Type B pancreatic cell (in vitro differentiated cells): Measurements from ENCODE around the gene CSNK2A1. TPM values are rescaled to one million over a fixed set of nuclear protein-coding genes. Genes with fewer than 3 reads are reported as not detected.

Experiments used
- DNase-seq: peaks from one replicate; pipeline ENCODE4 v3.0.0; 2021; ENCODE audit warnings: mixed read lengths; ENCODE audit not compliant: unreplicated experiment; ENCODE audit errors: extremely low spot score
- H3K27ac Mint-ChIP-seq: 2 replicates; pipeline ENCODE4 v1.8.0; 2021; ENCODE audit warnings: mild to moderate bottlenecking, mixed read lengths
- H3K27me3 Mint-ChIP-seq: 2 replicates; pipeline ENCODE4 v1.8.0; 2021; ENCODE audit warnings: mixed read lengths
- H3K36me3 Mint-ChIP-seq: 2 replicates; pipeline ENCODE4 v1.8.0; 2021; ENCODE audit warnings: mixed read lengths
- H3K4me1 Mint-ChIP-seq: one replicate; pipeline ENCODE4 v1.8.0; 2021; ENCODE audit warnings: mixed read lengths; ENCODE audit not compliant: unreplicated experiment
- H3K4me3 Mint-ChIP-seq: 2 replicates; pipeline ENCODE4 v1.8.0; 2021; ENCODE audit warnings: mild to moderate bottlenecking, mixed read lengths
- H3K9me3 Mint-ChIP-seq: 2 replicates; pipeline ENCODE4 v1.8.0; 2021; ENCODE audit warnings: mixed read lengths
- total RNA-seq: library from RNA; stranded (reverse); gene quantifications from 2 replicates; pipeline ENCODE4 v1.2.1, GENCODE V29; 2021; ENCODE audit warnings: low replicate concordance
- TF ChIP-seq, protein P1 (sequence below): fragments of 200-600 bp; sonication (generic); conservative IDR thresholded peaks from 2 replicates; pipeline ENCODE4 v1.5.0; 2021; ENCODE audit warnings: antibody characterized with exemption, mild to moderate bottlenecking

Gene CSNK2A1
- total RNA-seq, 1 donor from 2014 or later, result 151 TPM

DNA sequence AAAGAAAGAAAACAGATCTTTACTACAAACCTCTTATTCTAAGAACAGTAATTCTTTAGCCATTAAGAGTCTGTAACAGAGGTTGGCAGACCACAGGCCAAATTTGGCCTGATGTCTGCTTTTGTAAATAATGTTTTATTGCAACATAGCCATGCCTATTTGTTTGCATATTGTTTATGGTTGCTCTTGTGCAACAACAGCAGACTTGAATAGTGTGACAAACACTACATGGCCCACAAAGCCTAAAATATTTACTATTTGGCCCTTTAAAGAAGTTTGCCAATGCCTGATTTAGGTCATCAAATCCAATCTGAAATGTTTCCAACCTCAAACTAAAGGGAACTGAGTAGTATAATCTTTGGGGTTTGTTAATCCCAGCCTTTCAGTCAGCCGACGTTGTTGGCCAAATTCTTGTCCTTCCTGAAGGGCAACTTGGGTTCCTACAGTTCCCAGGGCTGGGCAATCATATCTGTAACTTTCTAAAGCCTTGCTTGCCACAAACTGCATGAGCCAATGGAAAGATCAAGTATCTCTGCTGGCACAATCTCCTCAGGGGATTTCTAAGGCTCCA, 47.4 kb downstream of the CSNK2A1 start:
- Mint-ChIP-seq H3K27ac (peak overlapping the region; percentile 2), H3K36me3 (peaks cover 33% of the 10 kb centered on the region), H3K4me3 (no peak overlapping the region), H3K9me3 (no peaks in the 10 kb centered on the region), H3K27me3 (no peaks in the 10 kb centered on the region), H3K4me1 (no peaks in the 10 kb centered on the region)
- TF ChIP-seq, protein P1, sequence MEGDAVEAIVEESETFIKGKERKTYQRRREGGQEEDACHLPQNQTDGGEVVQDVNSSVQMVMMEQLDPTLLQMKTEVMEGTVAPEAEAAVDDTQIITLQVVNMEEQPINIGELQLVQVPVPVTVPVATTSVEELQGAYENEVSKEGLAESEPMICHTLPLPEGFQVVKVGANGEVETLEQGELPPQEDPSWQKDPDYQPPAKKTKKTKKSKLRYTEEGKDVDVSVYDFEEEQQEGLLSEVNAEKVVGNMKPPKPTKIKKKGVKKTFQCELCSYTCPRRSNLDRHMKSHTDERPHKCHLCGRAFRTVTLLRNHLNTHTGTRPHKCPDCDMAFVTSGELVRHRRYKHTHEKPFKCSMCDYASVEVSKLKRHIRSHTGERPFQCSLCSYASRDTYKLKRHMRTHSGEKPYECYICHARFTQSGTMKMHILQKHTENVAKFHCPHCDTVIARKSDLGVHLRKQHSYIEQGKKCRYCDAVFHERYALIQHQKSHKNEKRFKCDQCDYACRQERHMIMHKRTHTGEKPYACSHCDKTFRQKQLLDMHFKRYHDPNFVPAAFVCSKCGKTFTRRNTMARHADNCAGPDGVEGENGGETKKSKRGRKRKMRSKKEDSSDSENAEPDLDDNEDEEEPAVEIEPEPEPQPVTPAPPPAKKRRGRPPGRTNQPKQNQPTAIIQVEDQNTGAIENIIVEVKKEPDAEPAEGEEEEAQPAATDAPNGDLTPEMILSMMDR, result no peak
- DNase-seq, result no peak

DNA sequence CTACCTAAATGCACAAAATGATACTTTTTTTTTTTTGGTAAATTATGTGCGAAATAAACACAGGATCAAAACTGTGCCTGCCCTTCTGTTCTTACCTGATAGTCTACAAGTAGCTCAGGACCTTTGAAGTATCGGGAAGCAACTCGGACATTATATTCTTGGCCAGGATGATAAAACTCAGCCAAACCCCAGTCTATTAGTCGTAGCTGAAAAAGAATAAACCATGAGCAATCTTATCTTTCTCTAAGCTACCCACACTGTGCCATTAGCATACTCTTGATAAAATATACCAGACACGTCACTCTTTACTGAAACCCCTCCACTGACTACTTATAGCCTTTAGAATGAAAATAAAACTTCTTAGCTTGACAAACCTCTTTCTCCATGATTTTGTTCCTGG, 51.4 kb downstream of the CSNK2A1 start:
- H3K4me3 Mint-ChIP-seq, result no peak overlapping the region
- TF ChIP-seq, protein P1, result no peak
- no peaks in the 10 kb centered on the region for H3K9me3 Mint-ChIP-seq
- peaks cover 33% of the 10 kb centered on the region for H3K36me3 Mint-ChIP-seq
- no peak for DNase-seq
- no peaks in the 10 kb centered on the region for H3K4me1 Mint-ChIP-seq
- no peaks in the 10 kb centered on the region for H3K27me3 Mint-ChIP-seq
- no peak overlapping the region for H3K27ac Mint-ChIP-seq

DNA sequence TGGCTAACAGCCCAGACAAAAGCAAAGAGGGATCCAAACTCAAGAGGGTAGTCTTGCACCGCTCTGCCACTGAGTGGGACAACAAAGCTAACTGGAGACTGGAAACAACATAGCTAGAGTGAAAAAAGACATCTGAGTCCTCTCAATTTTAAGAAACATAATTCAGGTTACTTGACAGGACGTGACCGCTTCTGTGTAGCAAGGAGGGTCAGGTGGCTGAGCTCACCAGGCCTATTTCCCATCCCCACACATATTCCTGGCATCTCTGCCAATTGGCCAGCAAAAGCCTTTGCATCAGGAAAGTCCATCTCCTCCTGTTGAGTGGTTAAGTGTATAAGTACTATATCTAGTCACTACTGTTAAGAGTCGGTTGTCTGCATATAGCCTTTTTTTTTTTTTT, 55.9 kb downstream of the CSNK2A1 start:
- no peaks in the 10 kb centered on the region for H3K9me3 Mint-ChIP-seq
- no peak for DNase-seq
- H3K36me3 Mint-ChIP-seq, result peaks cover 38% of the 10 kb centered on the region
- H3K27ac Mint-ChIP-seq, result no peak overlapping the region
- no peaks in the 10 kb centered on the region for H3K4me1 Mint-ChIP-seq
- H3K4me3 Mint-ChIP-seq, result no peak overlapping the region
- TF ChIP-seq, protein P1, result no peak
- H3K27me3 Mint-ChIP-seq, result no peaks in the 10 kb centered on the region

DNA sequence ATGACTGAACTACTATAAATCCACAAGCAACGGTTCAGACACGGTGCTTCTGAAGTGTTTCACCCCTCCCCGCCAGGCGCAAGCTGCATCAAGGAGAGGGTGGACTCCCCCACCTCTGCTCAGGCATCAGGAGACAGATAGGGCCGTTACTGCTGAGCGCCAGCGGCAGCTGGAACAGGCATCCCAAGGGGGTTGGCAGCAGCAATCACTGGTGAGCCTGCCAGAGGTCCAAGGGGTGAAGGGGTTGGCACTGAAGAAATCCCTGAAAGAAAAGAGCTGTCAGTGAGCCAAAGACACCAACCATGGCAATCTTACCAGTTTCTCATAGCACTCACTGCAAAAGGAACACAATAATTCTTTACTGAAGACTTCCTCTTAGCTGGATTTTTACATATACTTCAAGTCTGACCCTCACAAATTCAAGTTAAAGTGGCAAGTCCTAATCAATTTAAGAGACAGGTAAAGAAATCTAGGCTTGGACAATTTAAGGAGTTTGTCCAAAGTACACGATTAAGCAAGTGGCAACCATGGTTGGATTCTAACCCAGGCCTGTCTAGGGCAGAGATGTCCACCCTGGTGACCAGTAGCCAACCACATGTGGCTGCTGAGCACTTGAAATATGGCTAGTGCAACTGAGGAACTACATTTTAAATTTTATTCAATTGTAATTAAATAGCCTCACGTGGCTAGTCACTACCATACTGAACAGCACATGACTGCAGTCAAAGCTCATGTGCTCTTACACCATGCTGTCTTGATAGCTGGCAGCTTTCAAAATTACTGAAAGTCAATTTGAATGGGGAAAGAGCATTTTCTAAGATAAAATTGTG, 59.6 kb downstream of the CSNK2A1 start:
- Mint-ChIP-seq H3K4me3 (no peak overlapping the region), H3K36me3 (peaks cover 41% of the 10 kb centered on the region), H3K27me3 (no peaks in the 10 kb centered on the region), H3K4me1 (peaks cover 2% of the 10 kb centered on the region), H3K27ac (no peak overlapping the region), H3K9me3 (no peaks in the 10 kb centered on the region)
- TF ChIP-seq, protein P1, result no peak
- DNase-seq, result no peak

DNA sequence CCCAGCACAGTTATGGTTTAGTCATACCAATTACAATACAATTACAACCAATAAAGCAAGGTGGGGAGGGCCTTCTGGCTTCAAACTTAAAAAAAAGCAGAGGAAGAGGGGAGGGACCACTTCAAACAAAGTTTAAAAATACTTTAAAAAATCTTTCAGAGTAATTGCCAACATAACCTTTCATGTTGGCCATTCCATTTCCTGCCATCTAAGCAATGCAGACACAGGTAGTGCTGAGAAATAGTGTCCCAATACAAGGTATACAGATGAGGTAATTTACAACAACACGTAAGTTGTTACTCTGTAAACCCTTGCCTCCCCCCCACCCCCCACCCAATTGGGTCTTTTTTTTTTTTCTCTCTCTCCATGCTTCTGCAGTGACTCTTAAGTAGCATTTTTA, 62.4 kb downstream of the CSNK2A1 start:
- H3K9me3 Mint-ChIP-seq, result no peaks in the 10 kb centered on the region
- H3K36me3 Mint-ChIP-seq, result peaks cover 32% of the 10 kb centered on the region
- H3K4me3 Mint-ChIP-seq, result no peak overlapping the region
- no peak overlapping the region for H3K27ac Mint-ChIP-seq
- peaks cover 3% of the 10 kb centered on the region for H3K4me1 Mint-ChIP-seq
- DNase-seq, result no peak
- TF ChIP-seq, protein P1, result no peak
- no peaks in the 10 kb centered on the region for H3K27me3 Mint-ChIP-seq
